BLaER1 (cell line): ENCODE data around the gene SELP.

Source experiments
- H3K27ac ChIP-seq: shearing (Covaris generic); formaldehyde crosslinking; 2 replicates; pipeline ENCODE4 v1.8.1; 2022
- H3K27me3 ChIP-seq: shearing (Covaris generic); formaldehyde crosslinking; 2 replicates; pipeline ENCODE4 v1.8.1; 2022
- H3K36me3 ChIP-seq: shearing (Covaris generic); formaldehyde crosslinking; 2 replicates; pipeline ENCODE4 v1.8.1; 2022
- H3K4me1 ChIP-seq: shearing (Covaris generic); formaldehyde crosslinking; 2 replicates; pipeline ENCODE4 v1.8.1; 2022
- H3K4me2 ChIP-seq: shearing (Covaris generic); formaldehyde crosslinking; 2 replicates; pipeline ENCODE4 v1.8.1; 2022
- H3K4me3 ChIP-seq: shearing (Covaris generic); formaldehyde crosslinking; 2 replicates; pipeline ENCODE4 v1.8.1; 2022
- H3K9ac ChIP-seq: shearing (Covaris generic); formaldehyde crosslinking; 2 replicates; pipeline ENCODE4 v1.8.1; 2022
- H3K9me3 ChIP-seq: shearing (Covaris generic); formaldehyde crosslinking; 2 replicates; pipeline ENCODE4 v1.8.1; 2022
- H4K20me1 ChIP-seq: shearing (Covaris generic); formaldehyde crosslinking; 2 replicates; pipeline ENCODE4 v1.8.1; 2022
- Cebpa-rat ChIP-seq: shearing (Covaris generic); IDR thresholded peaks from 2 replicates; pipeline ENCODE4 v1.8.1; 2022

Gene SELP

DNA sequence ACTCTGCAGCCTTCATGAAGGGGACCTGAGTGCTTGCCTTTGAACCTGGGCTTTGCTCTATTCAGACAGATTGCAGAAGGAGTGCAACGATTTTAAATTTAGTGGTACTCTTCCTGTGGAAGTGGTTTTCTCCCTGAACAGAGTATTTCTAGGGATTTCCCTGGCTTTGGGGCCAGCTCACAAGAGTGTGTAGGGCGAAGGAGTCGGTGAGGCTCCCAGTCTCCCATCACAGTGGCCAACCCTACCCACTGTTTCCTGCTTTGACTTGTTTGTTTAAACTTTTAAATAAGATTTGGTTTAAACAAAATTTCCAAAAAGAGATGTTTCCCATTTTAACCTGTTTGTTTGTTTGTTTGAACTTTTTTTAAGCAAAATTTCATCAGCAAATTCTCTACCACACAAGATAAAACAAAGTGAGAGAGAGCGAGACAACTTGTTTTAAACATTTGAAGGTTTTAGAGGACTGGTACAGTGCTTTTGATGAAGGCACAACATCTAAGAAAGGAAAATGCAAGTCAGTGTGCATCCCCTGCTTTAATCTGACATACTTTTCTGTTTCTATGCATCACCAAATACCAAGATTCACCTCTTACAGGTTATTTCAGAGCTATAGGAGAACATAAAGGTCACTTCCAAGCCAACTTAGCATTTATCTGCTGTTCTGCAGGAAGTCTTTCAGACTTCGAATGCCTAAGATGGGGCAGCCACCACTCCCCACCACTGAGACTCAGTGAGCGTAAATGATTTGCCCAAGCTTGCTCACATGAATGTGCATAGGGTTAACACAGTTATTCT, 6.6 kb downstream of the SELP start:
- H3K27ac ChIP-seq: no peak overlapping the region
- no peaks in the 10 kb centered on the region for H3K27me3 ChIP-seq
- H3K9me3 ChIP-seq: no peaks in the 10 kb centered on the region
- no peak overlapping the region for H3K4me3 ChIP-seq
- TF ChIP-seq Cebpa-rat: no peak
- no peaks in the 10 kb centered on the region for H4K20me1 ChIP-seq
- no peak overlapping the region for H3K9ac ChIP-seq
- no peaks in the 10 kb centered on the region for H3K4me1 ChIP-seq
- H3K36me3 ChIP-seq: no peaks in the 10 kb centered on the region
- no peak overlapping the region for H3K4me2 ChIP-seq

DNA sequence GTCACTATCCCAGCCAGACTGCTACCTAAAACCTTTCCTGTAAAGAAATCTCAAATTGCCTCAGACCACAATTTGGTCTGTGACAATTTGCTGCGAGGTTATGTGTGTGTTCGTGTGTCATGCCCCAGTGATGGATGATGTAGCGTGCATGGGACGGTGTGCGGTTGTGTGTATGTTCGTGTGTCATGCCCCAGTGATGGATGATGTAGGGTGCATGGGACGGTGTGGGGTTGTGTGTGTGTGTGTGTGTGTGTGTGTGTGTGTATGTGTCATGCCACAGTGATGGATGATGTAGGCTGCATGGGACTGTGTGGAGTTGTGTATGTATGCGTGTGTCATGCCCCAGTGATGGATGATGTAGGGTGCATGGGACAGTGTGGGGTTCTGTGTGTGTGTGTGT, 9.4 kb downstream of the SELP start:
- Histone ChIP-seq H3K4me2 (no peak overlapping the region), H3K27ac (no peak overlapping the region), H3K4me3 (no peak overlapping the region), H3K4me1 (no peaks in the 10 kb centered on the region), H4K20me1 (no peaks in the 10 kb centered on the region), H3K27me3 (no peaks in the 10 kb centered on the region), H3K36me3 (no peaks in the 10 kb centered on the region), H3K9me3 (no peaks in the 10 kb centered on the region), H3K9ac (no peak overlapping the region)
- TF ChIP-seq Cebpa-rat: no peak

DNA sequence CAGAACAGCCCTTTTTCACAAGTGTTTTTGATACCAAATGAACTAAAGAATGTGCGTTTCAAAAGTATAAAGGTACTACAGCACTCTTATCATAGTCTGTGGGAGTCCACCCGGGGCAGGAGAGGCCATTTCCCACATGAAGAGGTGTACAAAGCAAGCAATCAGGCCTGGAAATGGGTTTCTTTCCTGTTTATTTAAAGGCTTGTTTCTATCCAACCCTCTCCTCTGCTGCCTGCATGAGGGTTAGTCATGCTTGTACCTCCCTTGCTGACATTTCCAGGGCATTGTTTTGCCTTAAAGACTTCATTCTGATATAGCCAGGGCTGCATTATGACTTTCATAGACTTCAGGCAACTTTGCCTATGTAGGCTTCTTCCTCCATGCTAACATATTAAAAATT, 11.6 kb downstream of the SELP start:
- Histone ChIP-seq H3K4me3 (no peak overlapping the region), H3K4me2 (no peak overlapping the region), H3K27ac (no peak overlapping the region), H3K27me3 (no peaks in the 10 kb centered on the region), H4K20me1 (no peaks in the 10 kb centered on the region), H3K36me3 (no peaks in the 10 kb centered on the region), H3K9me3 (no peaks in the 10 kb centered on the region), H3K4me1 (no peaks in the 10 kb centered on the region), H3K9ac (no peak overlapping the region)
- no peak for TF ChIP-seq Cebpa-rat

GRCh38 chr1:169615803-169616202, 14.1 kb downstream of the SELP start:
- Histone ChIP-seq H3K9me3 (no peaks in the 10 kb centered on the region), H3K4me3 (no peak overlapping the region), H3K4me2 (no peak overlapping the region), H3K9ac (no peak overlapping the region), H3K4me1 (no peaks in the 10 kb centered on the region), H3K27ac (no peak overlapping the region), H3K36me3 (no peaks in the 10 kb centered on the region), H3K27me3 (no peaks in the 10 kb centered on the region), H4K20me1 (no peaks in the 10 kb centered on the region)
- TF ChIP-seq Cebpa-rat: no peak

DNA sequence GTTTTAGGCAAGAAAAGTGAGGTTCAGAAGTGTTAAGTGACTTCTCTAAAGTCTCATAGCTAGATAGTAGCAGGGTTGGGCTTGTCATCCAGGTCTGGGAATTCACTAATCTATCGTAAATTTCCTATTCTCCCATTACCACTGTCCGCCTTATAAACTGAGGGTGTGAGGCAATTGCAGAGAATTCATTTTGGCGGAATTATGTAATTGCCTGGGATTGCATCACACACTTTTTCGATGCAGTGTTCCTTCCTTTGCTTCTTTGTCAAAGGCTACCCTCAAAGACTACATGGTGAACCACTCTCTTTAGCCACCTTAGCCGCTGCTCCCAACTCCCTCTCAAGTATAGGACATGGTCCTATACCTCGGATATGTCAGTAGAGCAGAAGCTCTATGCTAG, 19.1 kb downstream of the SELP start:
- no peaks in the 10 kb centered on the region for H3K9me3 ChIP-seq
- no peak overlapping the region for H3K9ac ChIP-seq
- H3K4me1 ChIP-seq: no peaks in the 10 kb centered on the region
- no peaks in the 10 kb centered on the region for H3K27me3 ChIP-seq
- no peak overlapping the region for H3K4me3 ChIP-seq
- no peak overlapping the region for H3K27ac ChIP-seq
- H4K20me1 ChIP-seq: no peaks in the 10 kb centered on the region
- TF ChIP-seq Cebpa-rat: no peak
- no peak overlapping the region for H3K4me2 ChIP-seq
- H3K36me3 ChIP-seq: no peaks in the 10 kb centered on the region

GRCh38 chr1:169610108-169610507, 19.8 kb downstream of the SELP start:
- H3K4me1 ChIP-seq: 0 out of 2 replicates have a peak, but pooled peaks cover under 1% of the 10 kb centered on the region
- TF ChIP-seq Cebpa-rat: no peak

GRCh38 chr1:169608226-169608625, 21.7 kb downstream of the SELP start:
- Histone ChIP-seq H3K27ac (no peak overlapping the region), H3K9ac (no peak overlapping the region), H3K4me2 (no peak overlapping the region), H4K20me1 (no peaks in the 10 kb centered on the region), H3K36me3 (no peaks in the 10 kb centered on the region), H3K9me3 (no peaks in the 10 kb centered on the region), H3K4me1 (peaks cover 8% of the 10 kb centered on the region; the same call in 1 of the 2 replicates), H3K4me3 (no peak overlapping the region), H3K27me3 (no peaks in the 10 kb centered on the region)
- TF ChIP-seq Cebpa-rat: no peak

More at GRCh38 chr1:169610108-169610507, 19.8 kb downstream of the SELP start:
- Histone ChIP-seq H3K27me3 (no peaks in the 10 kb centered on the region), H4K20me1 (no peaks in the 10 kb centered on the region), H3K4me3 (no peak overlapping the region), H3K36me3 (no peaks in the 10 kb centered on the region), H3K9ac (no peak overlapping the region), H3K4me2 (no peak overlapping the region), H3K9me3 (no peaks in the 10 kb centered on the region), H3K27ac (no peak overlapping the region)

DNA sequence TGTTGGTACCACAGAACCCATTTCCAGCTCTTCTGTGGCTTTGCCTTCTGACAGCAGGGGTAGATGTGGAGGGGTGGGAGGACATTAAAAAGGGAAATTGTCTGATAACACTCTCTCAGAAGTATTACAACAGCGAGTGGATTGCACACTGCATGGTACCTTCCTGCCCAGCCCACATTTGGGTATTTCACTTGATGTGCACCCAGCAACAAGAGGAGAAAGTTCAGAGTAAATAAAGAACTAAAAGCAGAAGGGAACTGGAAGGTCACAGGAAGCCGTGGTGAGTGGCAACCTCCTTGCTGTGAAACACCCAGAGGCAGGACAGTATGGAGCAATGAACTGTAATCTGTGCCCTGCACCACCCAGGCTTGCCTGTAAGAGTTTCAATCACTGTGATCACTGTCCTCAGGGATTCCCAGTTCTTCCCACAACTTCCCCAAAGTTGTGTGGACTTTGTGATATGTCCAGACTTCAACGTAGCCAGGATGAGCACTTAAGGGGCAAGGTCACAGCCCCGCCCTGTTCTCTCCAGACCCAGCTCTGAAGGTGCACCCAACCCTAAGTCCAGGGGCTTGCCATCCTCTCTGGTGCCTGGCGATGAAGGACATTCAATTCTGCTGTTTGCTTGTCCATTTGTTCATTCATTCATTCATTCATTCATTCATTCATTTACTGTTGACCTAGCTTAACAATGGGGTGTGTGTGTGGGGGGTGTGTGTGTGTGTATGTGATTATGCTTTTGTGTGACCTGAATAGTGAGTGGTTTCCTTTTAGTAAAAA, 25.0 kb downstream of the SELP start:
- H3K4me3 ChIP-seq: no peak overlapping the region
- no peak for TF ChIP-seq Cebpa-rat
- H3K36me3 ChIP-seq: no peaks in the 10 kb centered on the region
- no peaks in the 10 kb centered on the region for H4K20me1 ChIP-seq
- peak overlapping the region; percentile 27; the same call in 1 of the 2 replicates for H3K4me2 ChIP-seq
- no peaks in the 10 kb centered on the region for H3K9me3 ChIP-seq
- no peaks in the 10 kb centered on the region for H3K27me3 ChIP-seq
- no peak overlapping the region for H3K27ac ChIP-seq
- peaks cover 14% of the 10 kb centered on the region; the same call in 1 of the 2 replicates for H3K4me1 ChIP-seq
- H3K9ac ChIP-seq: no peak overlapping the region

DNA sequence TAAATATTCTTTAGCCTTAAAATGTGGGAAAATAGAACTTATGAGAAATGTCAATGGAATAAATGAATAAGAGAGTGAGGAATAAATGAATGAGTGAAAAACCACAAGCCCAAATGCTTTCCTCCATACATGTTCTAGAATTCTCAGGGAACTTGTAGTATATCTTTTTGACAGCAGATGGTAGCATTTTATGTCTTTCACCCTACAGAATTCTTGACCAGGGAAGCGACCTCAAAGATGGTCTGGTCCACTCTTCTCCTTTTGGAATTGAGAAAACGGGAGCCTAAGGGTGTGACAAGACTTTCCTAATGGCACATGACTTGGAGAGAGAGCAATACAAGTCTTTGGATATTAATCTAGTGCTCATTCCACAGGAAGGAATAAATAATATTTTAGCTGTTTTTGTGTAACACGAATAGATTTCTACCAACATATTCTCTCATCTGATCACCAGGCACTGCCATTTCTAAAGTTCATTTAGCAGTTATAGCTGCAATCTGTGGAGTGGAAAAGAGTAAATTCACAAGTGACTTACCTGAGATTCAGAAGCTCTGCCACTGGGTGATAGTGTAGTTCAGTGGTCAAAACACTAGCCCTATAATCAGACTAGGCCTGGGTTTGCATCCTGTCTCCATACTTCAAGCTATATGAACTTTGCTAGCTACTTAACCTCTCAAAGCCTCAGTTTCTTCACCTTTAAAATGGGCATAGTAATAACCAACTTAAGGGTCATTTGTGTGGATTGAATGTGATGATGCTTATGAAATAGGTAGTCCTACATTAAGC, 28.6 kb downstream of the SELP start:
- H3K4me3 ChIP-seq: no peak overlapping the region
- H3K9me3 ChIP-seq: no peaks in the 10 kb centered on the region
- no peak for TF ChIP-seq Cebpa-rat
- H3K36me3 ChIP-seq: no peaks in the 10 kb centered on the region
- no peaks in the 10 kb centered on the region for H4K20me1 ChIP-seq
- no peaks in the 10 kb centered on the region for H3K27me3 ChIP-seq
- H3K27ac ChIP-seq: no peak overlapping the region
- H3K9ac ChIP-seq: no peak overlapping the region
- no peak overlapping the region for H3K4me2 ChIP-seq
- H3K4me1 ChIP-seq: peaks cover 14% of the 10 kb centered on the region; the same call in 1 of the 2 replicates
